IMR-90 (cell line): ENCODE data around the gene ARHGAP21.
"Not testable (repeated sequence)": the region's sequence is repeated elsewhere in the genome, so short reads cannot be mapped to it uniquely, and the experiment has no call there.

Experiments used
- CEBPB ChIP-seq: IDR thresholded peaks from 2 replicates; pipeline ENCODE4 v1.6.1; 2012; ENCODE audit warnings: low read depth, low read length, improper control_type of control experiment
- FOS ChIP-seq: fragments of 150-350 bp; IDR thresholded peaks from 2 replicates; pipeline ENCODE4 v1.6.1; 2016; ENCODE audit warnings: low read depth, low read length
- MAFK ChIP-seq: IDR thresholded peaks from 2 replicates; pipeline ENCODE4 v1.6.1; 2012; ENCODE audit warnings: low read depth, low read length, improper control_type of control experiment
- MAZ ChIP-seq: IDR thresholded peaks from 2 replicates; pipeline ENCODE4 v1.6.1; 2012; ENCODE audit warnings: low read depth, mild to moderate bottlenecking, low read length, improper control_type of control experiment, moderate library complexity, borderline replicate concordance
- MXI1 ChIP-seq: IDR thresholded peaks from 2 replicates; pipeline ENCODE4 v1.6.1; 2012; ENCODE audit warnings: low read depth, mild to moderate bottlenecking, low read length, moderate library complexity, borderline replicate concordance
- NFE2L2 ChIP-seq: fragments of 150-350 bp; IDR thresholded peaks from 2 replicates; pipeline ENCODE4 v1.6.1; 2016; ENCODE audit warnings: low read depth, mild to moderate bottlenecking, low read length
- POLR2A ChIP-seq: IDR thresholded peaks from 2 replicates; pipeline ENCODE4 v1.6.1; 2012; ENCODE audit warnings: mild to moderate bottlenecking, low read depth, low read length
- RAD21 ChIP-seq: IDR thresholded peaks from 2 replicates; pipeline ENCODE4 v1.6.1; 2012; ENCODE audit warnings: low read length, improper control_type of control experiment
- RCOR1 ChIP-seq: IDR thresholded peaks from 2 replicates; pipeline ENCODE4 v1.6.1; 2012; ENCODE audit warnings: mild to moderate bottlenecking, low read length, improper control_type of control experiment; ENCODE audit not compliant: insufficient replicate concordance
- TF ChIP-seq, protein P1 (sequence below): conservative IDR thresholded peaks from 2 replicates; pipeline ENCODE4 v1.5.1; 2012; ENCODE audit warnings: mild to moderate bottlenecking, low read depth, low read length, improper control_type of control experiment
- TF ChIP-seq, protein P2 (sequence below): fragments of 150-350 bp; IDR thresholded peaks from 2 replicates; pipeline ENCODE4 v1.6.1; 2016; ENCODE audit warnings: low read depth, mild to moderate bottlenecking, low read length, moderate library complexity, borderline replicate concordance
- TF ChIP-seq, protein P3 (sequence below): fragments of 150-350 bp; IDR thresholded peaks from 2 replicates; pipeline ENCODE4 v1.6.1; 2017; ENCODE audit warnings: mild to moderate bottlenecking, antibody characterized with exemption, low read length, low read depth

DNA sequence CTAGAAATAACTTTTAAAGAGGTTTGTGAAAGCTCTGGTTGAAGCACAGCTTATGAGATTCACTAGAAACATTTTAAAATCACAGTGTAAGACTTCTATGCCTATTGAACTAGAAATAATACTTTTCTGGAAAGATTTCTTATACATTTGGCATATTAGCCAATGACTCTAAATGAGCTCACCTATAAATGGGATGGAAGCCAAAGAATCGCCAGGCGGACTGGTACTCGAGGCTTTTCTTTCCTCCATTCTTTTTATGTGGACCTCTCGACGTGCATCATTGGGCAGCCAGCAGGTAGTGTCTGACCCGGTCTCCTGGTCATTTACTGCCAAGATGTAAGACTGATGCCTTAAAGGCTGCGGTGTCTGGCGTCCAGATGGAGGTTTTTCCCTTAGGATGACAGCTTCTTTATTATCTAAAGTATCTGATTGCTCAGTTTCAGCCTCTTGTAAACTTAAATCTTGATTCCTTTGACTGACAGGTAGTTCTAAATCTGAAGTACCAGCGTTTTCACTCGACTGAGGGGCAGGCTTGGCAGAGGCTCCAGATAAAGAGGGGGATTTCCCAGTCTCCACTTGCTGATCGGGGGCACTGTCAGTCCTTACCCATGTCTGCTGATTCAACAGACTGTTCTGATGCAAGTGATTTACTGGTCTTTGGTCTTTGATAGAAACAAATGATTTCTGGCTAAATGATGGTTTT, 104.2 kb downstream of the ARHGAP21 start:
- TF ChIP-seq RAD21, POLR2A, MAFK, CEBPB, FOS, MXI1, RCOR1, NFE2L2, MAZ: not testable (repeated sequence)
- TF ChIP-seq, protein P1, sequence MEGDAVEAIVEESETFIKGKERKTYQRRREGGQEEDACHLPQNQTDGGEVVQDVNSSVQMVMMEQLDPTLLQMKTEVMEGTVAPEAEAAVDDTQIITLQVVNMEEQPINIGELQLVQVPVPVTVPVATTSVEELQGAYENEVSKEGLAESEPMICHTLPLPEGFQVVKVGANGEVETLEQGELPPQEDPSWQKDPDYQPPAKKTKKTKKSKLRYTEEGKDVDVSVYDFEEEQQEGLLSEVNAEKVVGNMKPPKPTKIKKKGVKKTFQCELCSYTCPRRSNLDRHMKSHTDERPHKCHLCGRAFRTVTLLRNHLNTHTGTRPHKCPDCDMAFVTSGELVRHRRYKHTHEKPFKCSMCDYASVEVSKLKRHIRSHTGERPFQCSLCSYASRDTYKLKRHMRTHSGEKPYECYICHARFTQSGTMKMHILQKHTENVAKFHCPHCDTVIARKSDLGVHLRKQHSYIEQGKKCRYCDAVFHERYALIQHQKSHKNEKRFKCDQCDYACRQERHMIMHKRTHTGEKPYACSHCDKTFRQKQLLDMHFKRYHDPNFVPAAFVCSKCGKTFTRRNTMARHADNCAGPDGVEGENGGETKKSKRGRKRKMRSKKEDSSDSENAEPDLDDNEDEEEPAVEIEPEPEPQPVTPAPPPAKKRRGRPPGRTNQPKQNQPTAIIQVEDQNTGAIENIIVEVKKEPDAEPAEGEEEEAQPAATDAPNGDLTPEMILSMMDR, result not testable (repeated sequence)
- TF ChIP-seq, protein P2, sequence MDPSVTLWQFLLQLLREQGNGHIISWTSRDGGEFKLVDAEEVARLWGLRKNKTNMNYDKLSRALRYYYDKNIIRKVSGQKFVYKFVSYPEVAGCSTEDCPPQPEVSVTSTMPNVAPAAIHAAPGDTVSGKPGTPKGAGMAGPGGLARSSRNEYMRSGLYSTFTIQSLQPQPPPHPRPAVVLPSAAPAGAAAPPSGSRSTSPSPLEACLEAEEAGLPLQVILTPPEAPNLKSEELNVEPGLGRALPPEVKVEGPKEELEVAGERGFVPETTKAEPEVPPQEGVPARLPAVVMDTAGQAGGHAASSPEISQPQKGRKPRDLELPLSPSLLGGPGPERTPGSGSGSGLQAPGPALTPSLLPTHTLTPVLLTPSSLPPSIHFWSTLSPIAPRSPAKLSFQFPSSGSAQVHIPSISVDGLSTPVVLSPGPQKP, result not testable (repeated sequence)
- TF ChIP-seq, protein P3, sequence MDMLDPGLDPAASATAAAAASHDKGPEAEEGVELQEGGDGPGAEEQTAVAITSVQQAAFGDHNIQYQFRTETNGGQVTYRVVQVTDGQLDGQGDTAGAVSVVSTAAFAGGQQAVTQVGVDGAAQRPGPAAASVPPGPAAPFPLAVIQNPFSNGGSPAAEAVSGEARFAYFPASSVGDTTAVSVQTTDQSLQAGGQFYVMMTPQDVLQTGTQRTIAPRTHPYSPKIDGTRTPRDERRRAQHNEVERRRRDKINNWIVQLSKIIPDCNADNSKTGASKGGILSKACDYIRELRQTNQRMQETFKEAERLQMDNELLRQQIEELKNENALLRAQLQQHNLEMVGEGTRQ, result not testable (repeated sequence)
